ENCODE data around the gene CLTCL1.

DNA sequence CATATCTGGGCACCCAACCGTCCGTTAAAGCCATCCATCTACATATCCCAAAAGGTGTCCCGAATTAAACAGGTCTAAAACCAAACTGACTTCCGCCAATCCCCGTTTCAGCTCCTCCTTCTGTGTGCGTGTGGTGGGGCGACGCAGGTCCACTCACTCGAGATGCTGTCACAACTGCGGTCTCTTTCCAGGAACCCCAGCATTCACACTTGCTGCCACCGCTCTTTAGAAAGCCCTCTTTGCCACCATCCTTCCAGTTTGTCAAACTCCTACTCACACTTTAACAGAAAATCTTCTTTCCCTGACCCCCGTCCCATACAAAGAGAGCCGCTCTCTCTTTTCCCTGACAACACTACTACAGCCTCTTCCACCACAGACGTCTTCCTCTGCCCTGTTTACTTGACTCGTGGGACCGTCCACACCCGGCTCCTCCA, 147.5 kb downstream of the CLTCL1 start:
- TF ChIP-seq POLR2A (IDR thresholded peaks at IDR 0.05) = no peak
- TF ChIP-seq, protein P1, sequence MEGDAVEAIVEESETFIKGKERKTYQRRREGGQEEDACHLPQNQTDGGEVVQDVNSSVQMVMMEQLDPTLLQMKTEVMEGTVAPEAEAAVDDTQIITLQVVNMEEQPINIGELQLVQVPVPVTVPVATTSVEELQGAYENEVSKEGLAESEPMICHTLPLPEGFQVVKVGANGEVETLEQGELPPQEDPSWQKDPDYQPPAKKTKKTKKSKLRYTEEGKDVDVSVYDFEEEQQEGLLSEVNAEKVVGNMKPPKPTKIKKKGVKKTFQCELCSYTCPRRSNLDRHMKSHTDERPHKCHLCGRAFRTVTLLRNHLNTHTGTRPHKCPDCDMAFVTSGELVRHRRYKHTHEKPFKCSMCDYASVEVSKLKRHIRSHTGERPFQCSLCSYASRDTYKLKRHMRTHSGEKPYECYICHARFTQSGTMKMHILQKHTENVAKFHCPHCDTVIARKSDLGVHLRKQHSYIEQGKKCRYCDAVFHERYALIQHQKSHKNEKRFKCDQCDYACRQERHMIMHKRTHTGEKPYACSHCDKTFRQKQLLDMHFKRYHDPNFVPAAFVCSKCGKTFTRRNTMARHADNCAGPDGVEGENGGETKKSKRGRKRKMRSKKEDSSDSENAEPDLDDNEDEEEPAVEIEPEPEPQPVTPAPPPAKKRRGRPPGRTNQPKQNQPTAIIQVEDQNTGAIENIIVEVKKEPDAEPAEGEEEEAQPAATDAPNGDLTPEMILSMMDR (IDR thresholded peaks at IDR 0.05) = no peak
